Kidney epithelial cell (primary cell): ENCODE results near the gene MAJIN. TPM values are rescaled to one million over a fixed set of nuclear protein-coding genes. Genes with fewer than 3 reads are reported as not detected.

Source experiments
- DNase-seq: peaks from one replicate; pipeline ENCODE4 v3.0.0-alpha.2; 2010; ENCODE audit warnings: low read depth
- H3K27me3 ChIP-seq: 2 replicates; pipeline ENCODE4 v1.6.0; 2011; ENCODE audit warnings: low read length; ENCODE audit not compliant: control insufficient read depth, insufficient read depth
- H3K36me3 ChIP-seq: 2 replicates; pipeline ENCODE4 v1.5.1; 2011; ENCODE audit warnings: low read length; ENCODE audit not compliant: control insufficient read depth, insufficient read depth
- H3K4me3 ChIP-seq: 2 replicates; pipeline ENCODE4 v1.5.1; 2011; ENCODE audit warnings: low read depth, mild to moderate bottlenecking, control low read depth, low read length
- total RNA-seq: library from RNA; depleted of rRNA; stranded (reverse); fragments of >200 nt; gene quantifications from 2 replicates; pipeline ENCODE4 v1.2.3, GENCODE V29; 2015
- TF ChIP-seq, protein P1 (sequence below): IDR thresholded peaks from 2 replicates; pipeline ENCODE4 v1.5.1; 2011; ENCODE audit warnings: mild to moderate bottlenecking, moderate library complexity, low read length, control low read depth, inconsistent platforms; ENCODE audit not compliant: insufficient read depth, poor library complexity, severe bottlenecking

MAJIN gene
- total RNA-seq, 1 donor from 2014 or later: 0.17 TPM

DNA sequence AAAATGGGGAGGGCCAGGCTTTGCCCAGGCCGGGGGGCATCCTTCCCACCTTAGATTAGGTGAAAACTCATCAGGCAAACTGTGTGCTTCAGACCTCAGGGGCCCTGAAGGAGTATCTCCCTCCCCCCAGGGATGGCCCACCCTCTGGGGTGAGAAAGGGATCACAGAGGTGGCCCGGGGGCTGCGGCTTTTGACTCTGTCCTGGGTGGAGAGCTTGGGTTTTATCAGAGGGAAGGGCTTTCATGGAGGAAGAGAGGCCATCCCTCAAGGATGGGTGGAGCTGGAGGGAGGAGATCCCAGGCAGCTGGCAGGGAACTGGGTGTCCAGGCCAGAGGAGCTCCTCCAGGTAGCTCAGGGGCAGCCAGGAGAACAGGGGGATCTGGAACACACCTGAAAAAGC is 50.5 kb downstream of the MAJIN start:
- TF ChIP-seq, protein P1, sequence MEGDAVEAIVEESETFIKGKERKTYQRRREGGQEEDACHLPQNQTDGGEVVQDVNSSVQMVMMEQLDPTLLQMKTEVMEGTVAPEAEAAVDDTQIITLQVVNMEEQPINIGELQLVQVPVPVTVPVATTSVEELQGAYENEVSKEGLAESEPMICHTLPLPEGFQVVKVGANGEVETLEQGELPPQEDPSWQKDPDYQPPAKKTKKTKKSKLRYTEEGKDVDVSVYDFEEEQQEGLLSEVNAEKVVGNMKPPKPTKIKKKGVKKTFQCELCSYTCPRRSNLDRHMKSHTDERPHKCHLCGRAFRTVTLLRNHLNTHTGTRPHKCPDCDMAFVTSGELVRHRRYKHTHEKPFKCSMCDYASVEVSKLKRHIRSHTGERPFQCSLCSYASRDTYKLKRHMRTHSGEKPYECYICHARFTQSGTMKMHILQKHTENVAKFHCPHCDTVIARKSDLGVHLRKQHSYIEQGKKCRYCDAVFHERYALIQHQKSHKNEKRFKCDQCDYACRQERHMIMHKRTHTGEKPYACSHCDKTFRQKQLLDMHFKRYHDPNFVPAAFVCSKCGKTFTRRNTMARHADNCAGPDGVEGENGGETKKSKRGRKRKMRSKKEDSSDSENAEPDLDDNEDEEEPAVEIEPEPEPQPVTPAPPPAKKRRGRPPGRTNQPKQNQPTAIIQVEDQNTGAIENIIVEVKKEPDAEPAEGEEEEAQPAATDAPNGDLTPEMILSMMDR: no peak
- DNase-seq: no peak
- H3K36me3 ChIP-seq: no peaks in the 10 kb centered on the region
- H3K4me3 ChIP-seq: no peak overlapping the region
- H3K27me3 ChIP-seq: no peaks in the 10 kb centered on the region

DNA sequence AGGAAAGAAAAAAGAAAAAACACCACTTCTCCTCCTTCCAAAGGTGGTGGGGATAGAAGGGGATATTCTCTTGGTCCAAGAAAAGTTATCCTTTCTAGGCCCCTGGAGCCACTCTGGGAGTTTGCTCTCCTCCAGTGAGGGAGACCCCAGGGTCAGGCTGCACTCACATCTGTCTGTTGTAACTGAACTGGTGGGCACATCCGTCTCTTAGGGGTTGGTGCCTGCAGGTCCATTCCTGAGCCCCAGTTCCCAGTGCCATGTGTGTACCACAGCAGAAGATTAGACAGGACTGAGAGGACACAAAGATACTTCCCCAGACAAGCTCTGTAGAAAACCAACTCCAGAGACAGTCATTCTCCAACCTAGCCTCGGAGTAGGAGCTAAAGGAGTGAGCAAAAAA is 51.8 kb downstream of the MAJIN start:
- TF ChIP-seq, protein P1: no peak
- no peaks in the 10 kb centered on the region for H3K36me3 ChIP-seq
- no peak for DNase-seq

DNA sequence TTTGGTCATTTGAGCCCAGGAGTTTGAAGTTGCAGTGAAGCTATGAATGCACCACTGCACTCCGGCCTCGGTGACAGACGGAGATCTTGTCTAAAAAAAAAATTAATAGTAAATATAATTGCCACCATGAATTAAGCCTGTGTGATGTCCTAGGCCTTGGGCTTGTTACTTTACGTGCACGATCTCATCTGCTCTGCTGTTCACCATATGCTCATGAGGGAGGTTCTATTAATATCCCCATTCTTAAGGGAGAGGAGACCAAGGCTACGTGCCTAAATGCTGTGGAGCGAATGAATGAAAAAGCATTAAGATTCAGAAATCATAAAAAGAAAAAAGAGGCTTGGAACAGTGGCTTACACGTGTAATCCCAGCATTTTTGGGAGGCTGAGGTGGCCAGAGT is 52.3 kb downstream of the MAJIN start:
- TF ChIP-seq, protein P1: no peak
- no peaks in the 10 kb centered on the region for H3K36me3 ChIP-seq

More for the DNA sequence above, 51.8 kb downstream of the MAJIN start:
- Histone ChIP-seq H3K4me3 (no peak overlapping the region), H3K27me3 (no peaks in the 10 kb centered on the region)

DNA sequence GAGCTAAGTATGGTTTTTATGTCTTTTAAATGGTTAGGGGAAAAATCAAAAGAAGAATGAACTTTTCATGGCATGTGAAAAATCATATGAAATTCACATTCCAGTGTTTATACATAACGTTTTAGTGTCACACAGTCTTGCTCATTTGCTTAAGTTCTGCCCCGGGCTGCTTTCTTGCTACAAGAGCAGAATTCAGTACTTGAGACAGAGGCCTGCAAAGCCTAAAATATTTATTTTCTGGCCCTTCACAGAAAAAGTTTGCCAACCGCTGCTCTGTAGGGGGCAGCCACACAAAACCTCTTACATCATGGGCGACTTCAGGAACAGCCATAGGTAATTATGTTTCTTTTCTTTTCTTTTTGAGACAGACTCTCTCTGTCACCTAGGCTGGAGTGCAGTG is 53.9 kb downstream of the MAJIN start:
- H3K36me3 ChIP-seq: no peaks in the 10 kb centered on the region

More for the DNA sequence above, 52.3 kb downstream of the MAJIN start:
- no peak overlapping the region for H3K4me3 ChIP-seq
- H3K27me3 ChIP-seq: no peaks in the 10 kb centered on the region
- DNase-seq: no peak

DNA sequence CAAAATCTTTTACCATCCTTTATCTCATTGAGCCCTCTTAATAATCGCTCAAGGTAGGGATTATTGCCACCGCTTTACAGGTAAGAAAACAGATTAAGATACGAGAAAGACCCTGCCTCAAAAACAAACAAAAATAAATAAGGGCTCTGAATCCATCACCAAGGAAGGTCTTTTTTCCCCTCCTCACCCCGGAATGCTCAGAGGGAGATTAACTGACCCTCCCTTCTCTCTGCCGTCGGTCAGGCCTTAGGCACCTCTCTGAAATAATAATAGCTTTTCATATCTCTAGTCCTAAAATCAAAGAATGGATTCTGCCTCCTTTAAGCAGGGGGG is 54.3 kb downstream of the MAJIN start:
- Histone ChIP-seq H3K27me3 (no peaks in the 10 kb centered on the region), H3K36me3 (peaks cover 1% of the 10 kb centered on the region), H3K4me3 (peak overlapping the region; percentile 46)
- DNase-seq: no peak
- TF ChIP-seq, protein P1: no peak

More for the DNA sequence above, 53.9 kb downstream of the MAJIN start:
- Histone ChIP-seq H3K4me3 (peak overlapping the region; percentile 46), H3K27me3 (no peaks in the 10 kb centered on the region)
- TF ChIP-seq, protein P1: peak; percentile 32
- DNase-seq: no peak

DNA sequence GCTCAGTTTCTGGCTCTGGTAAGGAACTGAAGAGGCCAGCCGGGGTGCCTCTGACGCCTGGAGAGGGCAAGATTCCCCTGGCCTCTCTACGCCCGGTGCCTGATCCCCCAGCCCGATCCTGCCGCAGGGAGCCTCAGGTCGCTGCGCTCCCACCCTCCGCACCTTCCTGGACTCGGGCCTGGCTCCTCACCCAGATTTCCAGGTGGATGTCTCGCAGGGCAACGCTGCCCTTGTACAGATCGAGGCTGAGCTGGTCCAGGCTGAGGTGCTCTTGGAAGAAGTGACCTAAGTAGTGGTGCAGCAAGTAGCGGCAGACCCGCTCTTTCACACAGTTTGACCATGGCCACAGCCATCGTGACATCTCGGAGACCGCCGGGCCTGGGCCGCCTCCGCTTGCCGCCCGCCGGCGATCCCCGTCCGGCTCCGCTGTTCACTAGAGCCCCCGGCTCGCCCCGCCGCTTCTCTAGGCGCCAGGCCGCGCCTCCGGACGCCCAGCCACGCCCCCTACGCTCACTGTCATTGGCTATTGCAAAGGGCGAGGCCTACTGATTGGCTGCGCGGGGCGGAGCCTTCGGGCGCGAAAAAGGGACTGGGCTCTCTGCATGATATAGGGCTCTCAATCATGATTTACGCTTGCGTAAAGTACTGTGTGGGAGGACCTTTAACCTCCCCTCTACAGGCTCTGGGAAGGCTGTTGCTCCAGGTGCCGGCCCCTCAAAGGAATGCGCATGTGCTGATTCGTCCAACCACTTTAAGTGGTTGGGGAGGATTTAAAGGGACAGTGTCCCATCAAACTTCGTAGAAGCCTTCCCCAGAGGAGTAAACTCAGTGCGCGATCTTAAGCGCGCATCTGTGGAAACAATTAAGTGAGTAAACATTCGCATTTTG is 54.9 kb downstream of the MAJIN start, which contains the start of gene ATG2A:
Gene ATG2A (minus strand): TSS at position 435 of the 888 bp plus-strand sequence. CDS start 74 bp downstream, at position 361.
- H3K36me3 ChIP-seq: peaks cover 1% of the 10 kb centered on the region
- TF ChIP-seq, protein P1: no peak
- peak within 1 kb of the TSS; percentile 56 for H3K4me3 ChIP-seq
- peak; percentile 99 for DNase-seq
- no peaks in the 10 kb centered on the region for H3K27me3 ChIP-seq
